ENCODE data around the gene POGZ. TPM values are rescaled to one million over a fixed set of nuclear protein-coding genes. Genes with fewer than 3 reads are reported as not detected.
A peak's percentile ranks its signal among the peaks of the same experiment; 100 is the strongest.

POGZ gene
- total RNA-seq, 1 experiment from 2014 or later, result 77.9 TPM

DNA sequence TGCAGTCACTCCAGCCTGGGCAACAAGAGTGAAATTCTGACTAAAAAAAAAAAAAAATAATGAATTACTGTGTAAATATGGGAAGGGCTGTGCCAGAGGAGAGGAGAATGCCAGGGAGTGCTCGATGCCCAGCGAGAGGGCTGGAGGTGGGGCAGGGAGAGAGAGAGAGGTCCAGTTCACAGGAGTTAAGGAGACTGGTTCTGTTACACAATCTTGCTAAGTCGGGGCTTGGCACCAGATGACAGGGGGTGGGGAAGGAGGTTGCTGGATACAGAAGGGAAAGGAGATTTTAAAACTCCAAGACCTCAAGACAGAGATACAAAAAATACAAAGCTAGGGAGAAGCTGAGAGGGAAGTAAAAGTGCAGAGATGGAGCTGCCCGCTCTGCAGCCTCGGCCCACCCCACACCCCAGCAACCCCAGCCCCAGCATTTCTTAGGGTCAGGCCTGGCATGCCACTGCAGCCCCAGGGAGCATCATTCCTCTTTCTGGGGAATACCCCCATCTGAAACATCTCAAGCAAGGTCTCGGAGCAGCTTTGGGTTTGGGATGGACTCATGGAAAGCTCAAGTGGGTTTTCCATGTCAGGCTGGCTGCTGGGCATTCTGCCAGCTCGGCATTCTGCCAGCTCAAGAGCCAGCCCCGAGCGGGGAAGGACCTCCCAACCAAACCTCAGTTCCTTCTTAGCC, 87.8 kb downstream of the POGZ start:
- peak; percentile 48 for ATAC-seq

GRCh38 chr1:151370211-151370911, 88.9 kb downstream of the POGZ start:
- no peak for ATAC-seq
- no peak for DNase-seq
- intact Hi-C loops (cut with micrococcal nuclease), result no loop called here
- no peaks in the 10 kb centered on the region for H3K79me2 ChIP-seq (ENCODE audit: low read length)
- peaks cover 31% of the 10 kb centered on the region for H3K4me1 ChIP-seq (ENCODE audit: insufficient read depth, low read length)
- BruUV-seq (replicated peaks), result no TSS peak
- TF ChIP-seq EZH2 (IDR thresholded peaks at IDR 0.05; ENCODE audit: low read length, unreplicated experiment), result no peak
- no peak for TF ChIP-seq CTCF (conservative IDR thresholded peaks at IDR 0.05; ENCODE audit: low read depth, low read length)
- TF ChIP-seq EZH2phosphoT487 (IDR thresholded peaks at IDR 0.05; ENCODE audit: borderline replicate concordance, low read length), result no peak
- no peak overlapping the region for H2AFZ ChIP-seq (ENCODE audit: low read length)
- no peak overlapping the region for H3K4me3 ChIP-seq (ENCODE audit: low read length)
- H3K27ac ChIP-seq (ENCODE audit: low read length), result no peak overlapping the region
- H3K9me2 ChIP-seq (replicated peaks; ENCODE audit: low read length), result no peaks in the 10 kb centered on the region
- H3K36me3 ChIP-seq (ENCODE audit: low read depth, low read length), result no peaks in the 10 kb centered on the region
- H4K20me1 ChIP-seq (ENCODE audit: low read length), result no peaks in the 10 kb centered on the region
- H3K27me3 ChIP-seq (ENCODE audit: low read length), result no peaks in the 10 kb centered on the region
- no peak overlapping the region for H3K9ac ChIP-seq (ENCODE audit: low read length)
- H3K9me3 ChIP-seq (ENCODE audit: low read length), result no peaks in the 10 kb centered on the region
- CTCF ChIA-PET, result no interaction called here
- POLR2A ChIA-PET (ENCODE audit: unreplicated experiment), result no interaction called here
- H3F3A ChIP-seq (ENCODE audit: low read length, unreplicated experiment), result no peaks in the 10 kb centered on the region
- H3K4me2 ChIP-seq (ENCODE audit: low read length), result no peak overlapping the region

More for the DNA sequence above, 87.8 kb downstream of the POGZ start:
- Histone ChIP-seq H3K79me2 (ENCODE audit: low read length) (no peaks in the 10 kb centered on the region), H3K9me2 (replicated peaks; ENCODE audit: low read length) (no peaks in the 10 kb centered on the region), H3K27ac (ENCODE audit: low read length) (no peak overlapping the region), H3K4me3 (ENCODE audit: low read length) (peak overlapping the region; percentile 61), H3K9ac (ENCODE audit: low read length) (no peak overlapping the region), H3F3A (ENCODE audit: low read length, unreplicated experiment) (no peaks in the 10 kb centered on the region), H2AFZ (ENCODE audit: low read length) (no peak overlapping the region), H3K9me3 (ENCODE audit: low read length) (no peaks in the 10 kb centered on the region), H3K4me2 (ENCODE audit: low read length) (peak overlapping the region; percentile 74), H3K36me3 (ENCODE audit: low read depth, low read length) (no peaks in the 10 kb centered on the region), H4K20me1 (ENCODE audit: low read length) (no peaks in the 10 kb centered on the region), H3K4me1 (ENCODE audit: insufficient read depth, low read length) (peaks cover 31% of the 10 kb centered on the region), H3K27me3 (ENCODE audit: low read length) (no peaks in the 10 kb centered on the region)
- CTCF ChIA-PET, result interaction anchor here (0.6 kb wide), 2 partner anchors 90 to 120 kb away, joined by 3 read pairs; no protein-coding TSS in a partner anchor
- no TSS peak for BruUV-seq (replicated peaks)
- POLR2A ChIA-PET (ENCODE audit: unreplicated experiment), result interaction anchor here (0.5 to 0.6 kb wide), 3 partner anchors 31 to 63 kb away, joined by 3 to 9 read pairs (median 4); no protein-coding TSS in a partner anchor
- intact Hi-C loops (cut with micrococcal nuclease), result no loop called here
- peak; percentile 40 for DNase-seq
- TF ChIP-seq EZH2phosphoT487 (IDR thresholded peaks at IDR 0.05; ENCODE audit: borderline replicate concordance, low read length), result no peak
- no peak for TF ChIP-seq EZH2 (IDR thresholded peaks at IDR 0.05; ENCODE audit: low read length, unreplicated experiment)
- no peak for TF ChIP-seq CTCF (conservative IDR thresholded peaks at IDR 0.05; ENCODE audit: low read depth, low read length)

- Histone ChIP-seq H3F3A (ENCODE audit: low read length, unreplicated experiment) (no peaks in the 10 kb centered on the region), H3K4me3 (ENCODE audit: low read length) (no peak overlapping the region), H4K20me1 (ENCODE audit: low read length) (no peaks in the 10 kb centered on the region), H3K4me2 (ENCODE audit: low read length) (no peak overlapping the region), H2AFZ (ENCODE audit: low read length) (no peak overlapping the region), H3K9ac (ENCODE audit: low read length) (no peak overlapping the region), H3K27me3 (ENCODE audit: low read length) (no peaks in the 10 kb centered on the region), H3K36me3 (ENCODE audit: low read depth, low read length) (peaks cover under 1% of the 10 kb centered on the region; the same call in 1 of the 2 replicates), H3K4me1 (ENCODE audit: insufficient read depth, low read length) (peaks cover 31% of the 10 kb centered on the region), H3K9me2 (replicated peaks; ENCODE audit: low read length) (no peaks in the 10 kb centered on the region), H3K9me3 (ENCODE audit: low read length) (no peaks in the 10 kb centered on the region), H3K79me2 (ENCODE audit: low read length) (no peaks in the 10 kb centered on the region), H3K27ac (ENCODE audit: low read length) (no peak overlapping the region)
- ChIA-PET POLR2A (ENCODE audit: unreplicated experiment) (no interaction called here), CTCF (no interaction called here)
- BruUV-seq (replicated peaks), result no TSS peak
- ATAC-seq (no peak), DNase-seq (no peak)
- TF ChIP-seq EZH2phosphoT487 (IDR thresholded peaks at IDR 0.05; ENCODE audit: borderline replicate concordance, low read length) (no peak), EZH2 (IDR thresholded peaks at IDR 0.05; ENCODE audit: low read length, unreplicated experiment) (no peak), CTCF (conservative IDR thresholded peaks at IDR 0.05; ENCODE audit: low read depth, low read length) (no peak)
- intact Hi-C loops (cut with micrococcal nuclease), result no loop called here
These were observed 89.7 kb downstream of the POGZ start for GRCh38 chr1:151369621-151370048.
